CD4-positive, alpha-beta T cell treated with Interleukin-1 beta for 1 hour (primary cell): ENCODE data around the gene ARHGEF7.
"Not testable (repeated sequence)": the region's sequence is repeated elsewhere in the genome, so short reads cannot be mapped to it uniquely, and the experiment has no call there.

Experiments used
- DNase-seq, 2 donors: peaks; one replicate each; pipeline ENCODE4 v3.0.0-alpha.2; 2020 to 2022

ARHGEF7 gene

GRCh38 chr13:111257899-111258298 lies 142.8 kb downstream of the ARHGEF7 start:
- DNase-seq = not testable (repeated sequence)

DNA sequence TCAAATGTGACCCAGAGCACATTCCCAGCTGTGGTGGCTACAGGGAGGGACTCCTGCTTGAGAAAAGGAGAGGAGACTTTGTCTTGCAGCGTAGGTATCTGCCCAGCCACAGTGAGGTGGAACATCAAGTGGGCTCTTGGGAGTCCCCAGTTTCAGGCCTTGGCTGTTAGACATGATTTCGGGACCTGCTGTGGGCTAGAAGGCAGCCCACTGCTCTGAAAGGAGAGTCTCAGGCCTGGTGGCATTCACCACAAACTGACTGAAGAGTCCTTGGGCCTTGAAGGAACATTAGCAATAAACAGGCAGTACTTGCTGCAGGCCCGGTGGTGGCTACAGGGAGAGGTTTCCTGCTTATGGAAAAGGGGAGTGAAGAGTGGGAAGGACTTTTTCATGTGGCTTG lies 143.5 kb downstream of the ARHGEF7 start:
- no peak for DNase-seq

GRCh38 chr13:111259058-111259457 lies 143.9 kb downstream of the ARHGEF7 start:
- DNase-seq = no peak

DNA sequence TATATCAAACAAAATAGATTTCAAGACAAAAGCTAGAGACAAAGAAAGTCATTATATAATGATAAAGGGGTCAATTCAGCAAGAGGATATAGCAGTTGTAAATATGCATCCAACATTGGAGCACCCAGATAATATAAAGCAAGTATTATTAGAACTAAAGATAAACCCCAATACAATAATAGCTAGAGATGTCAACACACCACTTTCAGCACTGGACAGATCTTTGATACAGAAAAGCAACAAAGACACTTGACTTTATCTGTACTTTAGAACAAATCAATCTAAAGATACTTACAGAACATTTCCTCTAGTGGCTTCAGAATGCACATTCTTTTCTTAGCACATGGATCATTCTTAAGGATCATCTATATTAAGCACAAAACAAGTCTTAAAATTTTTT lies 146.2 kb downstream of the ARHGEF7 start:
- no peak for DNase-seq

DNA sequence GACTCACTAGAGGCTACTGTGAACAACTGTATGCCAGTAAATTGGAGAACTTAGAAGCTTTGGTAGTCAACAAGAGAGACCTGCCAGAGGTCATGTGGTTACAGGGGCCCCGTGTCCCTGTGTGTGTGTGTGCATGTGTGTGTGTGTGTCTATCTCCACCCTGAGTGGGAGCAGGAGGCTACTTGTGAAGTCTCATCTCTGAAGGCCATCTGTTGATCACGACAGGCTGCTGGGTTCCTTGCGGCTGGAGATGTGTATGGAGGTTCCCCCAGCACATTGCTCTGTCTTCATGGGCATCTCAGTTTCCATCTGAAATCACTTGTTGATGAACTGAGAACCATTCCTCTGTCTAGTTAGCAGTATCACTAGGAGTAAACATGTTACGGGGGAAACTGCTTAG lies 147.2 kb downstream of the ARHGEF7 start:
- DNase-seq = no peak

GRCh38 chr13:111262715-111263114 lies 147.6 kb downstream of the ARHGEF7 start:
- no peak for DNase-seq

GRCh38 chr13:111263566-111263965 lies 148.5 kb downstream of the ARHGEF7 start:
- no peak for DNase-seq

DNA sequence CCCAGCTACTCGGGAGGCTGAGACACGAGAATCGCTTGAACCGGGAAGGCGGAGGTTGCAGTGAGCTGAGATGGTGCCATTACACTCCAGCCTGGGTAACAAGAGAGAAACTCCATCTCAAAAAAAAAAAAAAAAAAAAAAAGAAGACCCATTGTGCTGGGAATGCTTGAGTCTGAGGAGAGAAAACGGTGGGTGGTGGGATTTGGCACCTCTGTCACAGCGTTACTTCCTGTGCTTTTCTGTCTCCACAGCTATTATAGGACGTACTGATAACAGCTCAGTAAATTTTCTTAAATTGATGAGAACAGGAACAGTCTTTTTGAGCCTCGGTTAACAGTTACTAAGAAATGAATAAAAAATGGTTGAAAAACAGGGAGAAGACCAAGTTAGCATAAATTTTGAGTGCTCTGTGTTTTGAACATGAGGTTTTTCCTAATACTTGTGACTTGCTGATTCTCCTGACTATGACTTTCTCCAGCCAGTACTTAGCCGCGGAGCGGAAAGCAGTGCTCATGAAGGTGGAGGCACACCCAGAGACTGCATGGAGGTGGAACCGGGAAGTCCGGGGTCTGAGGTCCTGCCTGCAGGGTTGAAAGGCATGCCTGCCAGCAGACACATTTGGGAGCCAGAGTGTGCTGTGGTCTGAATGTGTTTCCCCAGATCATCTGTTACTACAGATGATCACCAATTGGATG lies 150.0 kb downstream of the ARHGEF7 start:
- DNase-seq = no peak

- DNase-seq = no peak
These were observed 150.6 kb downstream of the ARHGEF7 start for GRCh38 chr13:111265701-111266035.

- no peak for DNase-seq
These were observed 152.1 kb downstream of the ARHGEF7 start for GRCh38 chr13:111267205-111267604.

DNA sequence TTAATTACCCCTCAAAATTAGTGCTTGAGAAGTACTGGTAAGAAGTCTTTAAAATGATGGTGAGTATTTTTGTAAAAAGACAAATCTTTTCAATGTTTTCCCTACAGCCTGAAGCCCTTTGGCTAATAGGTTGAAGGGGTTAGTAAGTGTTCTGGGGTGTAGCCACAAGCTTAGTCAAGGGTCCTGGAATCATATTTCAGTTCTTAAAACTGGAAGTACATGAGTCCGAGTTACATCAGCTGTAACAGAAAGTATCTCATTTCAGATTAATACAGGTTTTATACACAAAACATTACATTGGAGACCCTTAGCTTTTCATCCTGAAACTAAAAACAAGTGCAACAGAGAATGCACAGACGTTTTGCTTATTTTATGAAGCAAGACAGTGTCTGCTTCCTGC lies 152.7 kb downstream of the ARHGEF7 start:
- no peak for DNase-seq

DNA sequence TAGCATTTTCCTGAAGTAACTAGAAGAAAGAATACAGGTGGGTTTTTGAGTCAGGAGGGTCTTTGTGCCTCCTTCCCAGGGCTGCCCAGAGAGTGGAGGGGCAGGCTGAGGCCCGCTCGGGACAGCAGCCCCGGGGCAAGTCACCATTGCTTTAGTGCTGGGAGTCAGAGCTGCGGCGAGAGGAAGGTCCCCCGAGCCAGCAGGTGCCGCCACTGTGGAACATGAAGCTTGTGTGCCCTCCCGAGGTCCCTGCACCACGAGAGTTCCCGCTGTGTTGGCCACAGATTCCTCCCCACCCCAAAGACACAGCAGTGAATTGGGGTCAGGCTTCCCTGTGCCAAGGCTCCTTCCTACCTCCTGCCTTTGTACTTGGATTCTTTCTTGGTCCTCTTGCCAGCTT lies 154.4 kb downstream of the ARHGEF7 start:
- DNase-seq = no peak

DNA sequence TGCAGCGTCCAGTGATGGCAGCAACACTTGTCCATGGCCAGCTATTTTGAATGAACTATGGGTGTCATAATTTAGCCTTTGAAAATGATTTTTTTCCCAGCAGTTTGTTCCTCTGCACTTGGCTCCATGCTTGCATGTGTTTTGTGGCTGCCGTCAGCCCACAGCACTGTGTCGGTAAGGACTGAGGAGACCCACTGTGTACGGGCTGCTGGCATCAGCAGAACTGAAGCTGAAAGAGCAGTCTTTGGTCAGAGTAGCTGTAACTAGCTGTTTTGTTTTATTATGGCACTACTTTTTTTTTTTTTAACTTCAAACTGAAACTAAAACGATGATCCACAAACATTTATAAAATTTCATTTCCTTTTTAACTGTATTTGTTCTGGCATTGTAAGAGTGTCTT lies 155.0 kb downstream of the ARHGEF7 start:
- DNase-seq = no peak

- DNase-seq = no peak
These were observed 155.9 kb downstream of the ARHGEF7 start for GRCh38 chr13:111270765-111271698.

DNA sequence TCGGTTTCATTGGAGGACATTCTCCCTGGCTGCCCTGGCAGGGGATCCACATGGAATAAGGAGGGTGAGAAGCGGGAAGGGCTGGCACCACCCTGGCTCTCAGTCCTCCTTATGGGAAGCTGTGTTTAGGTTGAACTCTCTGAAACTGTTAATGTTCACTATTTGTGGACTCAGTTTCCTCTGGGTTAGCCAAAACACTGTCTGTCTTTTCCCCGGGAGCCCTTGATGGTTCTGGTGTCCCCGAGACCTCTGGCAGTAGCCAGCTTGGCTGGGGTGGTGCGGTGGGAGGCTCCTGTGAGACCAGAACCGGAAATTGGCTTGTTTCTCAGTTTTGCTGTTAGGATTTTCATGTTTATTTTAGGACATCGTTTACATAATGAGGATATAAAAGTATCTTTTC lies 157.0 kb downstream of the ARHGEF7 start:
- DNase-seq = no peak

DNA sequence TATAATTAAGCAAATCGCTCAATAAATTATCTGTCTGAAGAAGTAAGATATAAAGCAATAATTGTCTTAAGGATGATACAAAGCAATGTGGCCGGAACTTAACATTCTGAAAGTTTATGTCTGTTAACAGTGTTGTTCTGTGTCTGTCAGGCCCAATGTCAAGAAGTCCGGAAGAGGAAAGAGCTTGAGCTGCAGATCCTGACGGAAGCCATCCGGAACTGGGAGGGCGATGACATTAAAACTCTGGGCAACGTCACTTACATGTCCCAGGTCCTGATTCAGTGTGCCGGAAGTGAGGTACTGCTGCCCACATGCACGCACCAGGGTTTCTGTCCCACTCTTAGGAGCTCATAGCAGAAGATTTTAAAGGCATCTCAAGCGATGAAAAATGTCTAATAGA lies 160.3 kb downstream of the ARHGEF7 start:
- DNase-seq = no peak

DNA sequence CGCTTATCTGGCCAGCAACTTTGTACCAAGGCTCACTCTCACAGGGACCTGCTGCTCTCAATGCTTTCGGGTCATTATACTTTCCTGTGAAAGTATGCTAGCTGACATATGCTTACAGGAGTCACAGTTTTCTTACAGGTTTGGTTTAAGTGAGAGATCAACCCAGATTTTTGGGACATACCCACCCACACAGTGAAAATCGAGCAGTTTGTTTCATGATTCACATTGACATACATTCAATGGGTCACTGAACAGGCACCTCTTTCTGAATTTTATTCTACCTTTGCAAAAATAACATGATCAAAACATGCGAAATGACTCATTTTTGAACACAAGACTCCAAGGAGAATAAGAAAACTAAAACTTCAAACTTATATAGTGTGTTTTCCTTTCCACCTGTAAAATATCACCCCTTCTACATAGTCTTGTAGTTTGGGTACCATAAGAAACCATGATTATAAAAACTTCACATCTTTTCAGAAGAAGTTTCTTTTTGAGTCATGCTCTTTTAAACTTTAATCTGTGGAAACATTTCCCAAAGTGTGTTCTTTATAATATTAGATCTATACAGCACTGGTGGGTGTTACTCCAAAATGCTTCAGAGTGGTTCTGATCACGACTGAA lies 161.0 kb downstream of the ARHGEF7 start:
- no peak for DNase-seq

GRCh38 chr13:111278258-111278657 lies 163.1 kb downstream of the ARHGEF7 start:
- no peak for DNase-seq

DNA sequence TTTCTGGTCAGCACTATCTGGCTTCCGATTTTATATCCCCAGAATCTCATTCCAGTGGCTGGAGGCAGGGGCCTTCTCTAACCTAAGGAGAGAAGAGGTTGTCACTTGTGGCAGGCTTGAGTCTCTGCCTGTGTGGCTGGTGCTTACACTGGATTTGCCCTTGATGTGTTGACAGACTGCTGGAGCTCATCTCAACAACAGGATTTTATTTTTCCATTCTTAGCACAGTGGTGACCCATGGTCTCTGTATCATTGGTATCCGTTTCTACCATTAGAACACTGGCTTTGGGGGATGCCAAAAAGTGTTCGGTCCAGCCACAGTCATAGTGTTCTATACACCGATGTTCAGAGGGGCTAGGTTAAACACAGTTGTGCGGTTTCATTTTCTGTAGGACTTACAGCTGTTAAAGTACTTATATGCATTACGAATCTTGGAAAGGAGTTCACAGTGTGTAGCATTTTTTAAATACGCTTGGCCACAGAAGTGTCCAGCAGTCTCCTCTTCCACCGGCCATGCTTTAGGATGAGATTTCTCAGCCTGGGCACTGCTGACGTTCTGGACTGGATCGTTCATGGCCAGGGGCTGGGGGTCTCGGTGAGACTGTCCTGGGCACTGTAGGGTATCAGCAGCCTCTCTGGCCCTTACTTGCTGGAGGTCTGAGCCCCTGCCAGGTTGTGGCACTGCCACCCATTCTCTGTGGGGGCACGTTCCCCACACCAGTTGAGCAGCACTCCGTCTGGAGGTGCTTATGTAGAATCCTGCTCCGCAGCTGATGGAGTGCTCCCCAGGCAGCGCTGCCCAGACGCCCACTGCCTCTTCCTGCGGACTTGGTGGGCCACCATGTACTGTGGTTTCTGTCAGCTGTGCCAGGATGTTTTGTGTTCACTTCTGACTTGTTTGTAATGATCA lies 163.9 kb downstream of the ARHGEF7 start:
- no peak for DNase-seq

- no peak for DNase-seq
These were observed 165.1 kb downstream of the ARHGEF7 start for GRCh38 chr13:111280226-111280625.

DNA sequence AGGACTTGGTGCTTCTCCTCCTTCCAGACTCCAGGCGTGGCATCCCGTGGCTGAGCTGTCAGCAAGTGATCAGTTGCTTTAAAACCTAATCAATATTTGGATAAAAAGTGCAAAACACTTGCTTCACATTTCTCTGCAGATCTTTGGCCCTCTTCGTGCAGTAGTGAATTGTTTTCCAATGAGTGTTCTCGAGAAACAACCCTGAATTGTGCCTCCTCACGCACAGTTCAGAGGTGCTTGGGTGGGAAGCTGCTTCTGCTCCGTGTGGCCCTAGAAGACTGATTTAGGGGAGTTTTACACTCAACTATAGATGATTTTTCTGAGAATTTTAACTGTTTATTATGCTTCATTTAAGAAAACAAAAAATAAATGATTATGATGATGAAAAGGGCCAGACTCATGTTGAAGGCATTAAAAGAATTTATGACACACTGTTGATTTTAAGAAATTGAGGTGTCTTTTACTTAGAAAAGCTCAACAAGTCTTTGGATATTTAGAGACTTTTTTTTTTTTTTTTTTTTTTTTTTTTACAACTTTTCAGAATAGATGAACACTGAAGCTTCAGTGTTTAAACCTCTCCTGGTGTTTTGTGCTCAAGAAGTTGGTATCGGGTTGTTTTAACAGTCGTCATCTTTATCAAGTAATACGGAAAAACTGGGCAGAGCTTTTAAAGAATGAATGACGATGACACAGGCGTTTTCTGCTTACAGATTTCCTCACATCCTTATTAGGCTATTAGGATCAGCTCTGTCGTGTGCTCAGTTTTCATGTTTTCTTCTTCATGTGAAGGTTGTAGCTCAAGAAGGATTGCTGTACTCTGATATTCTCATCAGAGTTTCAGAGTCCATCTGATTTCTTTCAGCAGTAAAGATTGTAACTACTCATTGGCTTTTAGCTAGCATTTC lies 165.8 kb downstream of the ARHGEF7 start:
- DNase-seq = no peak
